ENCODE data around the gene CYP2R1. TPM values are rescaled to one million over a fixed set of nuclear protein-coding genes. Genes with fewer than 3 reads are reported as not detected.

CYP2R1 gene
- total RNA-seq, 2 donors from 2014 or later: 7.6 to 29.1 TPM

GRCh38 chr11:14860511-14860910 lies 31.5 kb downstream of the CYP2R1 start:
- Histone ChIP-seq H3K4me1 (no peaks in the 10 kb centered on the region), H3K27me3 (no peaks in the 10 kb centered on the region), H3K9me3 (no peaks in the 10 kb centered on the region), H3K27ac (no peak overlapping the region), H3K4me3 (no peak overlapping the region), H3K36me3 (replicated peaks in 1 of 2; ENCODE audit: insufficient read depth in 1 of 2, low read depth in 2 of 2) (no peaks in the 10 kb centered on the region)
- WGBS, 2 donors: 82 to 86% methylated on average over 2 of the region's 2 CpGs
- DNase-seq: no peak
- TF ChIP-seq, protein P1, sequence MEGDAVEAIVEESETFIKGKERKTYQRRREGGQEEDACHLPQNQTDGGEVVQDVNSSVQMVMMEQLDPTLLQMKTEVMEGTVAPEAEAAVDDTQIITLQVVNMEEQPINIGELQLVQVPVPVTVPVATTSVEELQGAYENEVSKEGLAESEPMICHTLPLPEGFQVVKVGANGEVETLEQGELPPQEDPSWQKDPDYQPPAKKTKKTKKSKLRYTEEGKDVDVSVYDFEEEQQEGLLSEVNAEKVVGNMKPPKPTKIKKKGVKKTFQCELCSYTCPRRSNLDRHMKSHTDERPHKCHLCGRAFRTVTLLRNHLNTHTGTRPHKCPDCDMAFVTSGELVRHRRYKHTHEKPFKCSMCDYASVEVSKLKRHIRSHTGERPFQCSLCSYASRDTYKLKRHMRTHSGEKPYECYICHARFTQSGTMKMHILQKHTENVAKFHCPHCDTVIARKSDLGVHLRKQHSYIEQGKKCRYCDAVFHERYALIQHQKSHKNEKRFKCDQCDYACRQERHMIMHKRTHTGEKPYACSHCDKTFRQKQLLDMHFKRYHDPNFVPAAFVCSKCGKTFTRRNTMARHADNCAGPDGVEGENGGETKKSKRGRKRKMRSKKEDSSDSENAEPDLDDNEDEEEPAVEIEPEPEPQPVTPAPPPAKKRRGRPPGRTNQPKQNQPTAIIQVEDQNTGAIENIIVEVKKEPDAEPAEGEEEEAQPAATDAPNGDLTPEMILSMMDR (IDR thresholded peaks at IDR 0.05): no peak
- no peak for TF ChIP-seq POLR2A (IDR thresholded peaks at IDR 0.05)
- intact Hi-C loops (cut with DNase I): no loop called here
- ATAC-seq: no peak

- Histone ChIP-seq H3K9me3 (no peaks in the 10 kb centered on the region), H3K27me3 (no peaks in the 10 kb centered on the region), H3K4me1 (no peaks in the 10 kb centered on the region), H3K27ac (no peak overlapping the region), H3K4me3 (no peak overlapping the region), H3K36me3 (replicated peaks in 1 of 2; ENCODE audit: insufficient read depth in 1 of 2, low read depth in 2 of 2) (no peaks in the 10 kb centered on the region)
- 70 to 82% methylated on average over 1 of the region's 1 CpG for WGBS, 2 donors
- ATAC-seq (no peak), DNase-seq (no peak)
- no peak for TF ChIP-seq POLR2A (IDR thresholded peaks at IDR 0.05)
- TF ChIP-seq, protein P1 (IDR thresholded peaks at IDR 0.05): no peak
- intact Hi-C loops (cut with DNase I): no loop called here
Observed at GRCh38 chr11:14858404-14858803, 33.6 kb downstream of the CYP2R1 start.

DNA sequence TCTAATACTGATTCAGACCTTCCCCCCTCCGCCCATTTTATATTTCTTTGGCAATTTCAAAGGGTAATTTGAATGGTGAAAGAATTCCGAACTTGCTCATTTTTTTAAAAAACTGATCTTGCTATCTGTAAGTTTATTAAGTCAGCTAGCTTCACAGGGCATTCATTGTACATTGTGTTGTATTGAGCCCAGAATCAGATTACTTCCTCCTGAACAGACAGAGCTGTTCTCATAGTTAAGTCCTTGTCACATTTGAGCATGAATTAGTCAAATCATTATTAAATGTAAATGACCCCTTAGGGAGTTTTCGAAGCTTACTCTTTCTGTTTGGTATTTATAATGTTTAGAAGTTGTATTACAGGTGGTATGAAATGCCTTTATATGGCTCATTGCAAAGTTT lies 34.4 kb downstream of the CYP2R1 start:
- H3K9me3 ChIP-seq: no peaks in the 10 kb centered on the region
- H3K27ac ChIP-seq: no peak overlapping the region
- no peaks in the 10 kb centered on the region for H3K36me3 ChIP-seq (replicated peaks in 1 of 2; ENCODE audit: insufficient read depth in 1 of 2, low read depth in 2 of 2)
- no peaks in the 10 kb centered on the region for H3K4me1 ChIP-seq
- 67 to 80% methylated on average over 3 of the region's 3 CpGs for WGBS, 2 donors
- DNase-seq (no peak), ATAC-seq (no peak)
- TF ChIP-seq, protein P1 (IDR thresholded peaks at IDR 0.05): no peak
- no peak for TF ChIP-seq POLR2A (IDR thresholded peaks at IDR 0.05)
- intact Hi-C loops (cut with DNase I): no loop called here
- H3K4me3 ChIP-seq: no peak overlapping the region
- no peaks in the 10 kb centered on the region for H3K27me3 ChIP-seq

- ATAC-seq (no peak), DNase-seq (no peak)
- TF ChIP-seq, protein P1 (IDR thresholded peaks at IDR 0.05): no peak
- TF ChIP-seq POLR2A (IDR thresholded peaks at IDR 0.05): no peak
- H3K36me3 ChIP-seq (replicated peaks in 1 of 2; ENCODE audit: insufficient read depth in 1 of 2, low read depth in 2 of 2): no peaks in the 10 kb centered on the region
- no peak overlapping the region for H3K4me3 ChIP-seq
- WGBS, 2 donors: 95% methylated on average over 1 of the region's 1 CpG
- no peaks in the 10 kb centered on the region for H3K4me1 ChIP-seq
- H3K27ac ChIP-seq: no peak overlapping the region
- intact Hi-C loops (cut with DNase I): no loop called here
- H3K27me3 ChIP-seq: no peaks in the 10 kb centered on the region
- H3K9me3 ChIP-seq: no peaks in the 10 kb centered on the region
Observed at GRCh38 chr11:14855890-14856289, 36.1 kb downstream of the CYP2R1 start.

- Histone ChIP-seq H3K4me1 (no peaks in the 10 kb centered on the region), H3K36me3 (replicated peaks in 1 of 2; ENCODE audit: insufficient read depth in 1 of 2, low read depth in 2 of 2) (no peaks in the 10 kb centered on the region), H3K9me3 (no peaks in the 10 kb centered on the region), H3K27ac (no peak overlapping the region), H3K27me3 (no peaks in the 10 kb centered on the region), H3K4me3 (no peak overlapping the region)
- no peak for ATAC-seq
- no peak for DNase-seq
- intact Hi-C loops (cut with DNase I): no loop called here
- TF ChIP-seq POLR2A (IDR thresholded peaks at IDR 0.05): no peak
- TF ChIP-seq, protein P1 (IDR thresholded peaks at IDR 0.05): no peak
Observed at GRCh38 chr11:14854057-14854456, 38.0 kb downstream of the CYP2R1 start.

Measured in body of pancreas (tissue), 4 donors.